HL-60/S4 treated with retinoic acid at 250 ng/mL for 4 days and 3 days (cell line): ENCODE results near the gene NR2F2.

ENCODE experiments used
- in situ Hi-C: fragments of 300-500 bp; cut with MboI; formaldehyde crosslinking; loops from 2 replicates; pipeline ENCODE4 v1.7.0; 2022; ENCODE audit warnings: low sequenced_read_pairs

NR2F2 gene

GRCh38 chr15:96331144-96331944, 844 bp downstream of the NR2F2 start:
- in situ Hi-C loops, result no loop called here

GRCh38 chr15:96331945-96332636, 1.6 kb downstream of the NR2F2 start:
- in situ Hi-C loops, result no loop called here

GRCh38 chr15:96332637-96333121, 2.2 kb downstream of the NR2F2 start:
- in situ Hi-C loops, result no loop called here

GRCh38 chr15:96333131-96334016, 2.9 kb downstream of the NR2F2 start:
- in situ Hi-C loops, result no loop called here

GRCh38 chr15:96334017-96334704, 3.7 kb downstream of the NR2F2 start:
- in situ Hi-C loops, result no loop called here

GRCh38 chr15:96334705-96335410, 4.4 kb downstream of the NR2F2 start:
- in situ Hi-C loops, result no loop called here

GRCh38 chr15:96335411-96336024, 5.0 kb downstream of the NR2F2 start:
- in situ Hi-C loops, result no loop called here

- in situ Hi-C loops, result no loop called here
Observed at GRCh38 chr15:96336108-96336595, 5.7 kb downstream of the NR2F2 start.

- in situ Hi-C loops, result no loop called here
Observed at GRCh38 chr15:96336596-96337364, 6.3 kb downstream of the NR2F2 start.

GRCh38 chr15:96337365-96338023, 7.0 kb downstream of the NR2F2 start:
- in situ Hi-C loops, result no loop called here

GRCh38 chr15:96338074-96338765, 7.7 kb downstream of the NR2F2 start:
- in situ Hi-C loops, result no loop called here

- in situ Hi-C loops, result no loop called here
Observed at GRCh38 chr15:96338766-96339618, 8.5 kb downstream of the NR2F2 start.

GRCh38 chr15:96339619-96340347, 9.3 kb downstream of the NR2F2 start:
- in situ Hi-C loops, result loop anchor here (10.0 kb wide), 1 partner anchor 1075 kb away; no protein-coding TSS in a partner anchor

- in situ Hi-C loops, result loop anchor here (10.0 kb wide), 1 partner anchor 1075 kb away; no protein-coding TSS in a partner anchor
Observed at GRCh38 chr15:96340348-96340597, 9.8 kb downstream of the NR2F2 start.

- in situ Hi-C loops, result loop anchor here (10.0 kb wide), 1 partner anchor 1076 kb away; no protein-coding TSS in a partner anchor
Observed at GRCh38 chr15:96340598-96341512, 10.4 kb downstream of the NR2F2 start.
